GM21381 (cell line): Measurements from ENCODE around the gene GCG.

Experiments
- ATAC-seq: cut with Tn5 transposase; IDR thresholded peaks from one replicate; pipeline ENCODE4 v1.9.1; 2021; ENCODE audit warnings: mild to moderate bottlenecking, moderate library complexity; ENCODE audit not compliant: unreplicated experiment

The GCG gene

DNA sequence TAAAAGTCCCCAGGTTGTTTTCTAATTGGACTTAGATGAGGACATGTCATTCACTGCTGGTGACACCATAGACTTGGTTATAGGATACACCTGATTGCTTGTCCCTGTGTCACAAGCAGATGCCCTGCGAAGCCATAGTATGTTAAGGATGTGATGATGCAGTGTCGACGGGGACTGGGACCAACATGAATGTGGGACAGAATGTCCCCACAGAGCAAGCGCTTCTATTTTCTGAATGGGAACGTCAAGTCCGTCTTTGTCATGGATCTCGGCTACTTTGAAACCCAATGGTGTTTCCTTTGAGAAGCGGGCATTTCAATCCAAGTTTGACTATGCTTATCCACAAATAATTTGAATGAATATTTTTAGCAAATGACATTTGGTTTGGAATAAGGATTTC lies 2.1 kb downstream of the GCG start:
- no peak for ATAC-seq

DNA sequence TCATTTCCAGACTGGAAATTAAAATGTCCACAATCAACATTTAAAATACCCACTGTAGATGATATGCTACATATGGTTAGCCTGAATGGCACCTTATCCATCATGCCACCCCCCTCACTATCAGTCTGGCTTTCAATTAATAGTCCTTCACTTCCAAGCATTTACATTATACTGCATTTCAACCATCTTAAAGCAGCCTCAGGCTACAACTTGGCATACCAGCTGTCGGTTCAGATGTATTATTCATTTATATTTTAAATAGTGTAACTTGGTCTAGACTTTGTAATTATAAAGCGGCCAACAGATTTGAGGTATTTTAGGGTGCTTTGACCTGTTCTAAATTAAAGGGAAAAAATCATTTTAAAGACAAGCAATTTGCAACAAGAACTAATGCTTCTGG lies 2.6 kb downstream of the GCG start:
- no peak for ATAC-seq

DNA sequence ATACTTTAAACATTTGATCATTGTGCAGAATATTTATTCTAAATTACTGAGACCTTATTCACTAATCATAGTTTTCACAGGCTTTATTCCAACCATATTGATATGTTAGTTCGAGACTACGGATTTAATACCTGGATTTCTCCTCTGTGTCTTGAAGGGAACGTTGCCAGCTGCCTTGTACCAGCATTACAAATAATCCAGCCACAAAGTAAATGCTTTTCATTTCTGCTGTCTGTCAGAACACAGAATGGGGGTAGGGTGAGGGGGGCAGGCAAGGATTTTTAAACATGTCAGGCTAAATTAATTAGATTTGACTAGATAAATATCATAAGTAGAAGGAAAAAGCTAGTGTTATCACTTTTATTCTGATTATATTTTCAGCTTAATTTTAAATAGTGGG lies 3.1 kb downstream of the GCG start:
- ATAC-seq: no peak

DNA sequence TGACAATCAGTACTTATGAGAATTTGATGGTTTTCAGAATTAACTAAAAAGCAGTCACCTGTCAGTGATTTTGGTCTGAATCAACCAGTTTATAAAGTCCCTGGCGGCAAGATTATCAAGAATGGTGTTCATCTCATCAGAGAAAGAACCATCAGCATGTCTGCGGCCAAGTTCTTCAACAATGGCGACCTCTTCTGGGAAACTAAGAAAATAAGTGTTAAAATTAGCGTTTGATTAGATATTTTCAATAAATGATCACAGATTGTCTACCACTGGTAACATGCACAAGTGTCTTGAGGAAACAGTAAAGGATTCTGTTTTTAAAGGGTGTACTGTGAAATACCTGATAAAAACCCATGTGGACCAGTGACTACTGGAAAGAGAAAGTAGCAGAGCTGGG lies 8.1 kb downstream of the GCG start:
- ATAC-seq: no peak

DNA sequence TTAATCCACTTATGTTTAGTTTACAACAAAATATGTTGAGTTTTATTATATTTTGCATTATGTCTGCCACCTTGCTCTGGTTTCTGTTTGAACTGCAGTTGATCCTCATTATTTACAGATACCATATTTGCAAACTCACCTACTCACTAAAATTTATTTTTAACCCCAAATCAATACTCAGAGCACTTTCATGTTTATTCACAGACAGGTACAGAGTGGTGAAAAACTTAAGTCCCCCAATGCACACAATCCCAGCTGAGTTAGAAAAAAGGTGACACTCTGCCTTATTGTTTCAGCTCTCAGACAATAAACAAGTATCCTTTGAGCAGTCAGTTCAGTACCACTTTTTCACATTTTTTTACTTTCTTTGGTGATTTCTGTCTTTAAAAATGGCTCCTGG lies 13.7 kb downstream of the GCG start:
- ATAC-seq: no peak

DNA sequence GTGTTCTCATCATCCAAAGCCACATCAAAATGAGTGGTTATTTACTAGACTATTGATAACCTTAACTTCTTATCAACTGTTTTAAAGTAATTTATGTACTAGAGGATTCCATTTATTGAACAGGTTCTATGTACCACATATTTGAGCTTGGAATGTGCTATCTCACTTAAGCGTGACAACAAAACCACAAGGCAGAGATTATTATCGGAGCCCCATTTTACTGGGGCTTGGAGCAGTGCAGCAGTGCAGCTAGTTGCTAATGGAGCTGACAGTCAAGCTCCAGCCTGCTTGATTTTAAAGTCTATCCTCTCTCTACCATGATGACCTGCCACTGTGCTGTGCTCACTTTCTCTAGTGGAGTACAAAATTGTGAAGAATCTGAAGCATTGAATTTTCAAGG lies 24.6 kb downstream of the GCG start:
- ATAC-seq: no peak

DNA sequence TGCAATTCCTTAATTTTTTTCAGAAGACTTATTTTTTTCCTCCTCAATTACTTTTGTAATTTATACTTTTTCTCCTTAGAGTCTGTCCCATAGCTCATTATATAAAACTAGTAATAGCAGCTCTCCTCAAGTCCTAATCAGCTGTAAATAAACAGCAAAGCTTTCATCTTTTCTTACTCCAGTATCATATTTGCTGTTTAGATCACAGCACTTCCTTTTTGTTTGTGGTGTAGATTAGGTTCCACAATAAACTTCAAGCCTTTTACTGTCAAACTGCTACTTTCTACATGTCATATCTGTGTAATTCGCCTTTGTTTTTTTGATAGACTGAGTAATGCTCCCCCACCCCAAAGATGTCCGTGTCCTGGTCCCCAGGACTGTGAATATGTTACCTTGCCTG lies 25.5 kb downstream of the GCG start:
- ATAC-seq: peak; percentile 11

DNA sequence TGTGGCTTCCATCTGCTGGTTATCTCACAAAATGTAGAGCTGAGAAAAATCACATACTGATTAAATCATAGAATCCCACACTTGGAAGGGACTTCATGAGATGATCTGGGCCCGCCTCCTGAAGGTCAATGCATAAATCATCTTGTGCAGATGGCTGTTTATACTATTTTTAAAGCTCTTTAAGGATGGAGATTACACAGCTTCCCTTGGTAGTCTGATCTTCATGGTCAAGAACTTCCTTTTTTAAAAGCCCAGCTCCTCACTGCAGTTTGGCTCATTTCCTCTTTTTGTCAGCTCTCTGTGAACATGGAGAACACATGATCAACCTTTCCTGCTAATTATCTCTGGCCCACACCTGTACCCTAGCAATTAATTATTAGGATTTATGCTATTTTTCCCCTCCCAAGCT lies 25.9 kb downstream of the GCG start:
- ATAC-seq: peak; percentile 92

DNA sequence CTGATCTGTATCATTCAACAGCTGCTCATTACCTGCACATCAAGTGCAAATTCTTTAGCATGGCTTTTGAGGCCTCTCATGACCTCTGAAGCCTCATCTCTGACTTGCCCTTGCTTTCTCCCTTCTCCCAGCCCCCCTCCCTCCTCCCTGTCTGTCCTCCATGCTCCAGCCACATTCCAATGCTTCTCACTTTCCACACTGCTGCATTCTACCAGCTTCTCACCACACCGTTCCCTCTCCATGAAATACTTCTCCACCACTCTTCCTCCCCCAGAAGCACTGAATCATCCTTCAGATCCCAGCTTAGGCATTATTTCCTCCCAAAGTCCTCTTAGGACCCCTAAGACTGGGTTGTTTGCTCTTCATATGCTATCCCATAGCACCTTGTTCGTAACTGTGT lies 26.9 kb downstream of the GCG start:
- no peak for ATAC-seq

DNA sequence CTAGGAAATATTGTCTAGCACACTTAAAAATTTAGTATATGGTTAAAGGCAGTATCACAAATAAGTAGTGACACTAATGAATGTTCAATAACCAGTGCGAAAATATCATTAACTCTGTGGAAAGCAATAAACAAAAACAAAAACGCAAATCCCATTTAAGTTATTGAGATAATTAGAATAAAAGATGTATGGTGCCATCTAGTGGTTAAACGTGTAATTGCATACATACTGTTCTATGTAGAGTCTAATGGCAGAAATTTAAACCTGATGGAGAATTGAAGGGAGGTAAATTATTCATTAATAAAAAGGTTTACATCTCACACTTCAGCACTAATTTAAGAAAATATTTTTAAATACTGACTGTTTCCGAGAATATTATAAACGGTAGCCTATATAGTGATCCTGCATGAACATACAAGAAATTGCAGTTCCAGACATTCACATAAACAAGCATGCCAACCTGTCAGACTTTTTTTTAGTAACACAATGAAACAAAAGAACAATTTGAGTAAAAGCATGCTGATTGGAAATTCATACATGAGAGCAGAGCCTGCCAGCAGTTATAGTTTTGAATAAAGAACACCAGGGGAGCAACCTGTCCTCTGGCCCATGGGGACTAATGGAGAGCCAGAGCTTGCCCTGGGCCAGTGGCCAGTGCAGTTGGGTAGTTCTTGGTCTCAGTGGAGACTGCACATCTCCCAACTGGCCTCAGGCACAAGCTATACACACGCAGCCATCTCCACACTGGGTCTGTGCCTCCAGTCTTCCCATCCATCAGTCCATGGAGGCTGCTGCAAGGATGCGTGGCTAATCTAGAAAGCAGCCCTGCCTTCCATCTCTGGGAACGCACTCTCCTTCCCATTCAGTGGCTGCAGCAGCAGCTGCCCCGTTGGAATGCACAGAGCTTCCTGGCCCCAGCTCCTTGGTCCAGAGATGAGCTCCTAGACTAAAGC lies 28.0 kb downstream of the GCG start:
- ATAC-seq: no peak

DNA sequence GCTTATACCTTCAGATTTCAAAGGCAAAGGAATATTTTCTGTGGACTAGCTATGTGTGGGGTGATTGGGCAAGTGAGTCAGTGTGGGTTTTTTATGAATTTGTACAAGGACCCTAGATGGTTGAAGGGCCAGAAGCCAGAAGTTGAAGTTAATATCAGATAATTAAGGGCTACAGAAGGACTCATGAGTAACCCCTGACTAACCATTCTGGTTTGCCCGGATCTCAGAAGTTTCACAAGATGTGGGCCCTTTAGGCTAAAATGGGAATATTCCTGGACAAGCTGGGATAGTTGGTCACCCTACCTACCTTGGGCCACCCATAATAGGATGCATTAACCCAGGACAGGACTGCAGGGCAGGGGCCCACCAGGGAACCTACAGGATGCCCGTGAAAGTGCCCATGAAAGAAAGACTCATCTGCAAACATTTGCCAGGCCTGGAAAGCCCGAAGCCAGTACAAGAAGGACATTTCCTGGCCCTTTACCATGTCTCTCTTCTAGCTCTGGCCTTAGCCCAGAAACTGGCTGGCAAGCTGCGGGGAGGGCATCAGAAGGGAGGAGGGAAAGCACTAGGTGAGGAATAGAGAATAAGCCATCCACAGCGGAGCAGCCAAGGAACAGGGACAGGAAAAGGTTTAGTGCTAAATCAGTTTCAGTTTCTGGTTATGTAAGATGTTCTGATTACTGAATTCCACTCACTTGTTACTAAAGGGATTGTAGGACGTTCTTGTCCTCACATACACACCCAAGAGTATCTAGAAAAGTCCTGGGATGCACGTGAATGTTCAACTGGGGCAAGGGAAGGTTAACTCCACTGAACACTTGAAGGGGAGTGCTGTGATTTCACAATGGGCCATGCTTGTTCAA lies 33.6 kb downstream of the GCG start:
- ATAC-seq: no peak

DNA sequence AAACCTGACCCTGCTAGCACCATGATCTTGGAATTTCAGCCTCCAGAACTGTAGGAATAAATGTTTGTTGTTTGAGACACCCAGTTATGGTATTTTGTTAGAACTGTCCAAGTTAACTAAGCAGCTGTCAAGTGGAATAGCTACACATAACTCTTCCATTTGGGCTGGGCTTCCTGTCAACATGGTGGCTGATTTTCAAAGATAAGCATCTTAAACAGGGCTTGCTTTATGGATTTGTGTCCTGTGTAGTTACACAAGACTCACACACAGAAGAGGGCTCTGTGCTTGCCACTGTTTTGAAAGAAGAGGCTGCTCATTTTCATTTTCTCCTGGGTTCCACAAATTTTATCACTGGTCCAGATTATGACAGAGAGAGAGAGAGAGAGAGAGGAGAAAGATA lies 35.7 kb downstream of the GCG start:
- no peak for ATAC-seq

DNA sequence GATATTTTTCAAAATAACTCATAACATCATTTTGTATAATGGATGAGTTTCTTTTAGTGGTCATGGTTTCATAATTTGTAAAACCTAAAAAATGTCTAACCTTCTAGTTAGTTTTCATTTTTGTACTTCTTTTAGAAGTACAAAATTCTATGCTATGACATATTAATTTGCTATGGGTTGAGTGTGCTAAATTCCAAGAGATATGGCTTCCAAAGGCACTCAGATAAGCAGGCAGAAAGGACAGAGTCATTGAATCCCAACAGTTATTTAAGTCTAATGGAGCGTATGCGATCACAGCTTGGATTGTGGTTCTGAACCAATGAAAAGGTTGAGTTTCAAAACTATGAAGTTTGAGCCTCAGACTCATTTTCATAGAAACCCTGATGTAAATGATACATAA lies 37.0 kb downstream of the GCG start:
- ATAC-seq: no peak

DNA sequence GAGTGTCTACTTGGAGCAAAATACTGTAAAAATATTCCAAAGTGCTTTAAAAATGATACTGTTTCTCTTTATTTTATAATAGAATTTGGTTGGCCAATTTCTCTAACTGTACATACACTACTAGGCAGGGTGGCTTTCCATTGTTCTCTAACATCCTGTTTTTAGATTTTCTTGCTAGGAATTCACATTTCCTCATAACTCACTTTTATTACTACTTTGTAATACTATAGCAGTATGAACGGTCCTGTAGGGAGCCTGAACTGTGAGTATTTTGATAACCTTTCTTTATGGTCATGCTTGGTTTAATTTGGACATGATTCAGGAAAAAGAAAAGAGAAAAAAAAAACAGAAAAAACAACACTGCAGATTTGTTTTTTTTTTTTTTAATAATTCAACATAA lies 37.8 kb downstream of the GCG start:
- no peak for ATAC-seq

DNA sequence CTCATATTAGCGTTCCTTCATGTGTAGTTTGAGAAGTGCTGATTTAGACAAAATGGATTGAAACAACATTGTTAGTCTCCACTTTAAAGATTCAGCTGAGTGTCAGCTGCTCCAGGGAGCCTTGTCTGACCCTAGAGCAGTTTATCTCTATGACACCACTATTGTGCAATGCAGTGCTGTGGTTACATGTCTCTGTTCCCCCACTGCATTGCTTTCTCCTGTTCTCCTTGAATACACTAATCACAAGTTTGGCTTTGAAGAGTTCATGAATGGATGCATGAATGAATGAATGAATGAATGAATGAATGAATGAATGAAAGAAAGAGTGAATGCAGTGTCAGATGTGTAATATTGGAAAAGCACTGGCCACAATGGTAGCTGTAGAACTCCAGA lies 38.3 kb downstream of the GCG start:
- no peak for ATAC-seq

DNA sequence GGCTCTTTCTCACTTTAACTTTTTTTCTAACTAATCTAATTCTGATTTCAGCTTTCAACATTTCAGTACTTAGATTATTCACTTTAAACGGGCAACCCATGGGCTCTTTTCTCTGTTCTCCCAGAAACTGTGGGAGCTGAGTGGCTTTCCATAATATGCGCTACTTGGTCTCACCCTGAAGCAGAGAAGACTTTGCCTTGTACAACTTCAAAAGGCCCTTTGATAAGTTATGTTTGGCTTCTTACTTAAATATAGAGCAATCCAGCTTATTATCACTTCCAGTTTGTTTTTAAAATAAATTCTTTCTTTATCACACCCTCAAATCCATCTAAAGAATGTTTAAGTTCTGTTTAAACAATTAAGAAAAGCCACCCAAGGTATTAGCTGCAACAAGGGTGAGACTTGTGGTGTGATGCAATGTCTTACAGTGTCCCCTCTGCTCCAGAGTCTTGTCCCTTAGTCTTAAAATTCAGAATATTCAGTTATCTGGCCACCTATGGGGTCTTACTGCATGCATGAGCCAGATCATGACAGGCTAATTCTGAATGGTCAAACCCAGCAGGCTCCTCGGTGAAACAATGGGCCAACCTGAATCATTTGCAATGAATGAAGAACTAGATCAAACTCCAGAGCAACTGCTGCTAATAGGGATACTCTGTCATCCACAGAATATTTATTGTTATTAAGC lies 38.8 kb downstream of the GCG start:
- ATAC-seq: no peak

DNA sequence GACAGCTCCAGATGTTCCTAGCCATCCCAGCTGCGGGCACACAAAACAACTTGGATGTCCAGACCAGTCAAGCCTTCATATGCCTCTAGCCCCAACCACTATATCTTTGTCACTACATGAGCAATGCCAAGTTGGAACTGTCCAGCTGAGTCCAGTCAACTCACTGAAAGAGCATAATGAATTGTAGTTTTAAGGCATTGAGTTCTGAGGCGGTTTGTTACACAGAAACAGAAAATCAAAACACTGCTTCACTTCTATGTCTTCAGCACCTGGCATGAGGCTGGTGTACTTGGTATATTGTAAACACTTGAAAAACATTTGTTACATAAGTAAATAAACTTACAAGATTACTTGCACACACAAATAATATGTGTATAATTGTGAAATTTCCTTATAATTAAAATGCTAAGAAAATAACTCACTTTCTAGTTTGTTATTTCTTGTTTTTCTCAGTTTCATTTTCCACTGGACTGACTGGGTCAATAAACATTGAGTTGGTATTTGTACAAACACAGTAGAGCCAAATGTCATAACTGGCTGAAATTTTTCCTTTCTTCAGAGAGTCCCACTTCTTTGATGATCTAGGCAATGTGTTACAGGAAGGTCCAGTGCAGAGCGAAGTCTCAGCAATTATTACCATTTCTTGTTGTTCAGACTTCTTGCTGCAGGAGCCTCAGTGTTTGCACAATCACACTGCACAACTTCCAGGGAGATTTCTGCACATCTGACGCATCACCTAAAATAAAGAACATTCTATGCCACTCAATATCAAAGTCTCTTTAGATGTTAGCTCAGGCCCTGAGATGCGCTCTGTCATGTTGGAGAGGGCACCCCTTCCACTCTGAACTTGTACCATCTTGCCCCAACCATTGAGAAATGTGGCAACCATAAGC lies 39.8 kb downstream of the GCG start:
- ATAC-seq: no peak

DNA sequence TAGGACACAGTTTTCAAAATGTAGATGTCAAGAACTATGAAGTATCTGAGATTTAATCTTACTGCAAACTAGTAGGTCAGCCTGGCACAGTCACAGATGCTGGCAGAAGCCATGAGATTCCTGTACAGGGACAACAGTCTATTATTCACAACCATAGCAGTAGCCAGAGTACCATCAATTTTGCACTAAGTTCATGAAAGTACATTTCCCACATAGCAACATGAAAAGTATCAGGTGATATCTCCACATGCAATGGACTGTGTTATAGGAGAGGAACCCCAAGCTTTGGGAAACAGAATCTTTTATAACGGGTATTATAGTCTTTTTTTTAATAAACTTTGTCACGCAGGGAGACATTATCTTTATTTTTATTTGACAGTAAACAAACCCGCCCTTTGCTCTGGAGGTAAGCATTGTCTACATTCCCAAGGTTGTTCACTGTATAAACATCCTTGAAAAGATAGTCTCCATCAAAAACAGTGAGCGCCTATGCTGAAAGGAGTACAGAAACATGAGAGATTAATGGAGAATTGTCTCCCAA lies 44.6 kb downstream of the GCG start:
- no peak for ATAC-seq

DNA sequence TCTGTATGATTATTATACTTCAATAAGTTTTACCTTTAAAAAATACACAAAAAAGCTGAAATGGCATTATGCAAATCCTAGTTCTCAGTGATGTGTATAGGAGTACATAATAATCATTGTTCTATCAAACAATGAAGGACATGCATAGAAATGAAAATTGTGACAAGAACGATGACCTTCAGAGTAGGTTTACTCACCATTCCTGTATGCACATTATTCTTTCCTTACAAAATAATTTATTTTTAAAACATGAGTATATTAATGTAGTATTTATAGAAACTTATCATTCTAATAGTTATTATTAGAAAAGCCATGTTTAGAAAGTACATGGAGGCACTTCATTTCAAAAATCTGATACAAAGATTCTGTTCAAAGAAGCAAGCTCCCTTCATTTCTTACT lies 45.3 kb downstream of the GCG start:
- no peak for ATAC-seq

DNA sequence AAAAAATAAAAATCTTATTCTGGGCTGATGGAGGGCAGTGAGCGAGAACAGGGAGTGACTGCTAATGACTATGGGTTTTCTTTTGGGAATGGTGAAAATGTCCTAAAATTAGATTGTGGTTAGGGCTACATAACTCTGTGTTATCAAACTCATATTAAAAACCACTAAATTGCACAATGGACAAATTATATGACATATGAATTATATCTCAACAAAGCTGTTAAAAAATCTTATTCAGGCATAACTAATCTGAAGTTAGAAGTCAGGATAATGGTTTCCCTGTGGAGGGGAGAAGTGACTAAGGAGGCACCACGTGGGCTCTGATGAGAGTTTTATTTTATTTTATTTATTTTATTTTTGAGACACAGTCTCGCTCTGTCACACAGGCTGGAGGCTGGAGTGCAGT lies 45.9 kb downstream of the GCG start:
- ATAC-seq: no peak
